GM20000 (cell line): ENCODE measurements around the gene MIPOL1.

ENCODE experiments used
- DNase-seq: peaks from one replicate; pipeline ENCODE4 v3.0.0; 2012; ENCODE audit warnings: low spot score
- TF ChIP-seq, protein P1 (sequence below): IDR thresholded peaks from 2 replicates; pipeline ENCODE4 v1.5.1; 2012; ENCODE audit warnings: mild to moderate bottlenecking, control low read depth; ENCODE audit errors: extremely low read depth, missing control alignments

The MIPOL1 gene

DNA sequence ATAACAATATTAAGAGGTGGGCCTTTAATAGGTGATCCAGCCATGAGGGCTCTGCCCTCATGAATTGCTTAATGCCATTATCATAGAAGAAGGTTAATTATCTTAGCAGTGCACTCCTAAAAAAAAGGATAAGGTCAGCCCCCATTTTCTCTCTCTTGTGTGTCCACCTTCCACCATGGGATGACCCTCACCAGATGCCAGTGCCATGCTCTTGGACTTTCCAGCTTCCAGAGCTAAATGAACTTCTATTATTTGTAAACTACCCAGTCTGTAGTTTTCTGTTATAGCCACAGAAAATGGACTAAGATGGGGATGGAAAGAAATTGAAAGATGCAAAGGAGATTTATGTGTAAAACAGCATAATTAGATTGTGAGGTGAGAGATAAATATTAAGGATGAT is 271.9 kb downstream of the MIPOL1 start:
- TF ChIP-seq, protein P1, sequence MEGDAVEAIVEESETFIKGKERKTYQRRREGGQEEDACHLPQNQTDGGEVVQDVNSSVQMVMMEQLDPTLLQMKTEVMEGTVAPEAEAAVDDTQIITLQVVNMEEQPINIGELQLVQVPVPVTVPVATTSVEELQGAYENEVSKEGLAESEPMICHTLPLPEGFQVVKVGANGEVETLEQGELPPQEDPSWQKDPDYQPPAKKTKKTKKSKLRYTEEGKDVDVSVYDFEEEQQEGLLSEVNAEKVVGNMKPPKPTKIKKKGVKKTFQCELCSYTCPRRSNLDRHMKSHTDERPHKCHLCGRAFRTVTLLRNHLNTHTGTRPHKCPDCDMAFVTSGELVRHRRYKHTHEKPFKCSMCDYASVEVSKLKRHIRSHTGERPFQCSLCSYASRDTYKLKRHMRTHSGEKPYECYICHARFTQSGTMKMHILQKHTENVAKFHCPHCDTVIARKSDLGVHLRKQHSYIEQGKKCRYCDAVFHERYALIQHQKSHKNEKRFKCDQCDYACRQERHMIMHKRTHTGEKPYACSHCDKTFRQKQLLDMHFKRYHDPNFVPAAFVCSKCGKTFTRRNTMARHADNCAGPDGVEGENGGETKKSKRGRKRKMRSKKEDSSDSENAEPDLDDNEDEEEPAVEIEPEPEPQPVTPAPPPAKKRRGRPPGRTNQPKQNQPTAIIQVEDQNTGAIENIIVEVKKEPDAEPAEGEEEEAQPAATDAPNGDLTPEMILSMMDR = no peak
- DNase-seq = no peak

DNA sequence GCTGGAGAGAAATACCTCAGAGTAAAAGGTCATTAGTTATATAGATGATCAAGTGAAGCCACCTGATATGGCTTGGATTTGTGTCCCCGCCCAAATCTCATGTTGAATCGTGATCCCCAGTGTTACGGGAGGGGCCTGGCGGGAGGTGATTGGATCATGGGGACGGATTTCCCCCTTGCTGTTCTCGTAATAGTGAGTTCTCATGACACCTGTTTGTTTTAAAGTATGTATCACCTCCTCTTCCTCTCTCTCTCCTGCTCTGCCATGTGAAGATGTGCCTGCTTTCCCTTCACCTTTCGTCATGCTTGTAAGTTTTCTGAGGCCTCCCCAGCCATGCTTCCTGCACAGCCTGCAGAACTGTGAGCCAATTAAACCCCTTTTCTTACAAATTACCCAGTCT is 272.5 kb downstream of the MIPOL1 start:
- TF ChIP-seq, protein P1 = no peak
- no peak for DNase-seq

DNA sequence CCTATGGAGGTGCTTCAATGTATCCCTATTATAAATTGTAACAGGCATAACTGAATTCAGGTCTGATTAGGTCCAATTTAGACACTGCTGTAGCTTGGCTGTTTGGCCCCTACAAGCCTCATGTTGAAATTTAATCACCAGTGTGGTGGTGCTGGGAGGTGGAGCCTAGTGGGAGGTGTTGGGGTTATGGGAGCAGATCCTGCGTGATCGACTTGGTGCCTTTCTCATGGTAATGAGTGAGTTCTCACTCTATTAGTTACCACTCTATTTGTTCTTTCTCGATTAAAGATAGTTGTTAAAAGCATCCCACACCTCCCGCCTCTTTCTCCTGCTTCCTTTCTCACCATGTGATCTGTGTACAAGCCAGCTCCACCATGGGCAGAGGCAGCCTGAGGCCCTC is 275.2 kb downstream of the MIPOL1 start:
- TF ChIP-seq, protein P1 = no peak
- no peak for DNase-seq

DNA sequence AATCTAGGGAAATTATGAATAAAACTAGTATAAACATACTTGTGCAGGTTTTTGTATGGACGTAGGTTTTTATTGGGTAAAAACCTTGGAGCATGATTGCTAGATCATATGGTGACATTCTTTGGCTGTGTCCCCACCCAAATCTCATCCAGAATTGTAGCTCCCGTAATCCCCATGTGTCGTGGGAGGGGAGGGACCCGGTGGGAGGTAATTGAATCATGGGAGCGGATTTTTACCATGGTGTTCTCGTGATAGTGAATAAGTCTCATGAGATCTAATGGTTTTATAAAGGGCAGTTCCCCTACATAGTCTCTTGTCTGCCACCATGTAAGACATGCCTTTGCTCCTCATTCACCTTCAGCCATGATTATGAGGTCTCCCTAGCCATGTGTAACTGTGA is 276.5 kb downstream of the MIPOL1 start:
- TF ChIP-seq, protein P1 = no peak
- no peak for DNase-seq

DNA sequence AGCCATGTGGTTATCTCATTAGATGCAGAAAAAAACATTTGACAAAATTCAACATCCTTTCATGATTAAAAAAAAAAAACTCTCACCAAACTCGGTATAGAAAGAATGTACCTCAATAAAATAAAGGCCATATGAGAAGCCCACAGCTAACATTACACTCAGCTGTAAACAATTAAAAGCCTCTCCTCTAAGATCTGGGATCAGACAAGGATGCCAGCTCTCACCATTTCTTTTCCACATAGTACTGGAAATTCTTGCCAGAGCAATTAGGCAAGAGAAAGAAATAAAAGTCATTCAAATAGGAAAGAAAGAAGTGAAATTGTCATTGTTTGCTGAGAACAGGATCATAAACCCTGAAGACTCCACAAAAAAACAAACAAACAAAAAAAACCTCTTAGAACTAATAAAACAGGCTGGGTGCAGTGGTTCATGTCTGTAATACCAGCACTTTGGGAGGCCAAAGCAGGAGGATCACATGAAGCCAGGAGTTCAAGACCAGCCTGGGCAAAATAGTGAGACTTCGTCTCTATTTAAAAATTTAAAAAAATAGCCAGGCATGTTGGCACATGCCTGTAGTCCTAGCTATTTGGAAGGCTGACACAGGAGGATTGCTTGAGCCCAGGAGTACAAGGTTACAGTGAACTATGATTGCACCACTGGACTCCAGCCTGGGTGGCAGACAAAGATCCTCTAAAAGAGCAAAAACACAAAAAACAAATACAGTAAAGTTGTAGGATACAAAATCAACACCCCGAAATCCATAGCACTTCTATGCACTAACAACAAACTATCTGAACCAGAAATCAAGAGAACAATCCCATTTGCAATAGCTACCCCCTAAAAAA is 282.9 kb downstream of the MIPOL1 start:
- TF ChIP-seq, protein P1 = no peak

DNA sequence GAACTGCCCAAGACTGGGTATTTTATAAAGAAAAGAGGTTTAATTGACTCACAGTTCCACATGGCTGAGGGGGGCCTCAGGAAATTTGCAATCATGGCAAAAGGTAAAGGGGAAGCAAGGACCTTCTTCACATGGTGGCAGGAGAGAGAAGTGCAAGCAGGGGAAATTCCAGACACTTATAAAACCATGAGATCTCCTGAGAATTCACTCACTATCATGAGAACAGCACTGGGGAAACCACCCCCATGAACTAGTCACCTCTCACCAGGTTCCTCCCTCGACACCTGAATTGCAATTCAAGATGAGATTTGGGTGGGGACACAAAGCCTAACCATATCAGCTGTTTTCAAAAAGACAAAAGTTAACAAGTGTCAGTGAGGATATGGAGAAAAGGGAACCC is 284.7 kb downstream of the MIPOL1 start:
- DNase-seq = no peak
- TF ChIP-seq, protein P1 = no peak

More for the DNA sequence above, 282.9 kb downstream of the MIPOL1 start:
- DNase-seq = no peak

DNA sequence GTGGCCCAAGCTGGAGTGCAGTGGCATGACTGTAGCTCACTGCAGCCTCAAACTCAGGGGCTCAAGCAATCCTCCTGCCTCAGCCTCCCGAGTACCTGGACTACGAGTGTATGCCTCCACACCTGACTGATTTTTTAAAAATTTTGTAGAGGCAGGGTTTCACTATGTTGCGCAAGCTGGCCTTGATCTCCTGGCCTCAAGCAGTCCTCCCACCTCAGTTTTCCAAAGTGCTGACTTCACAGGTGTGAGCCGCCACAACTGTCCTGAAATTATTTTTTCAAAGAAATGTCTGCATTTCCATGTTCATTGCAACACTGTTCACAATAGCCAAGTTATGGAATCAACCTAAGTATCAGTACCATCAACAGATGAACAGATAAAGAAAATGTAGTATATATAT is 285.9 kb downstream of the MIPOL1 start:
- TF ChIP-seq, protein P1 = no peak
- DNase-seq = no peak
